ENCODE data around the gene EIF4E.

GRCh38 chr4:98939438-98939837 lies 10.5 kb upstream of the EIF4E start:
- TF ChIP-seq CTCF (IDR thresholded peaks at IDR 0.05) (no peak), POLR2A (IDR thresholded peaks at IDR 0.05) (no peak)

Data from heart left ventricle (tissue), 13 donors.